Gastrocnemius medialis (tissue), 4 donors: ENCODE measurements around the gene NDUFAF8.

ENCODE experiments used
- POLR2A ChIP-seq, 2 donors: fragments of 450-650 bp; IDR thresholded peaks; one replicate each; pipeline ENCODE4 v1.6.1; 2017; ENCODE audit warnings: antibody characterized with exemption in 2 of 2, mild to moderate bottlenecking in 2 of 2, moderate library complexity in 2 of 2
- TF ChIP-seq, protein P1 (sequence below), 5 experiments: fragments of 450-650 bp in 3 of 5; fragments of 200-600 bp in 2 of 5; sonication (generic) in 2 of 5; IDR thresholded peaks in 4 of 5; conservative IDR thresholded peaks in 1 of 5; 1 replicate in 4 of 5; 2 replicates in 1 of 5; pipeline ENCODE4 v1.5.1; 2016 to 2019; ENCODE audit warnings: antibody characterized with exemption in 5 of 5, mild to moderate bottlenecking in 3 of 5, moderate library complexity in 3 of 5

DNA sequence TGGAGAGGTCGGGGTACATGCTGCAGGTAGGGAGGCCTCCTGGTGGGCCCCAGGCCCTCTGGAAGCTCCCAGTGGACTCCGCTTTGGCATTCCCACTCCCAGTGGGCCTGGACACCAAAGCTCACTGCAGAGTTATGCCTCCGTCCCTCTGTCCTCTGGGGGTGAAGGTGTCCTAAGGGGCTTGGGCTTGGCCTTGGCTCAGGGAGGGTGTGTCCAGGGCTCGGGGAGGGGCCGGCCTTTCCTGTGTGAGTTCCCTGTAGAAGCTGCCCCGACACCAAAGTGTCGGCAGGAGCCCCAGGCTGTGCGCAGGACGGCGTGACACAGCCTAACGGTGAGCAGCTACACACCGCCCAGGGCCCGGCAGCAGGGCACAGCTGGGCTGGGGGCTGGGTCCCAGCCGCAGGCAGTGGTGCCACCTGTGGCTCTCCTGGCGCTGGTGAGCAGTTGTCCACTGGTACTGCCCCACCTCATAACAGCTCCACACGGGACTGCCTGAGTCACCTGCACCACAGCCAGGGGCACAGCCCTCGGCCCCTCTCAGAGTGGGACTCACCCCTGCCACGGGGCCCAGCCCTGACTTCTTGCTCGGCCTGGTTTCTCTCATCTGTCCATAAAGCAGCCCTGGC is 6.4 kb upstream of the NDUFAF8 start:
- TF ChIP-seq, protein P1, sequence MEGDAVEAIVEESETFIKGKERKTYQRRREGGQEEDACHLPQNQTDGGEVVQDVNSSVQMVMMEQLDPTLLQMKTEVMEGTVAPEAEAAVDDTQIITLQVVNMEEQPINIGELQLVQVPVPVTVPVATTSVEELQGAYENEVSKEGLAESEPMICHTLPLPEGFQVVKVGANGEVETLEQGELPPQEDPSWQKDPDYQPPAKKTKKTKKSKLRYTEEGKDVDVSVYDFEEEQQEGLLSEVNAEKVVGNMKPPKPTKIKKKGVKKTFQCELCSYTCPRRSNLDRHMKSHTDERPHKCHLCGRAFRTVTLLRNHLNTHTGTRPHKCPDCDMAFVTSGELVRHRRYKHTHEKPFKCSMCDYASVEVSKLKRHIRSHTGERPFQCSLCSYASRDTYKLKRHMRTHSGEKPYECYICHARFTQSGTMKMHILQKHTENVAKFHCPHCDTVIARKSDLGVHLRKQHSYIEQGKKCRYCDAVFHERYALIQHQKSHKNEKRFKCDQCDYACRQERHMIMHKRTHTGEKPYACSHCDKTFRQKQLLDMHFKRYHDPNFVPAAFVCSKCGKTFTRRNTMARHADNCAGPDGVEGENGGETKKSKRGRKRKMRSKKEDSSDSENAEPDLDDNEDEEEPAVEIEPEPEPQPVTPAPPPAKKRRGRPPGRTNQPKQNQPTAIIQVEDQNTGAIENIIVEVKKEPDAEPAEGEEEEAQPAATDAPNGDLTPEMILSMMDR (IDR thresholded peaks at IDR 0.05 in 4 of 5, conservative IDR thresholded peaks at IDR 0.05 in 1 of 5) = no peak
- TF ChIP-seq POLR2A (IDR thresholded peaks at IDR 0.05) = no peak
